Left lung (tissue), 10 donors: ENCODE data around the gene ELOF1. TPM values are rescaled to one million over a fixed set of nuclear protein-coding genes. Genes with fewer than 3 reads are reported as not detected.

Experiments
- ATAC-seq: fragments of 200-7000 bp; cut with Tn5 transposase; one replicate; pipeline ENCODE4 v1.9.1; 2020; ENCODE audit warnings: moderate library complexity
- DNase-seq, 4 donors: peaks; one replicate each; pipeline ENCODE4 v3.0.0-alpha.2; 2013 to 2020
- H3K27ac ChIP-seq, 2 donors: fragments of 200-600 bp; sonication (generic) in 1 of 2; one replicate each; pipeline versions ENCODE4 v1.5.0 to v1.8.0; 2020 to 2021
- H3K27me3 ChIP-seq, 2 donors: fragments of 200-600 bp; sonication (generic) in 1 of 2; one replicate each; pipeline versions ENCODE4 v1.5.0 to v1.8.0; 2020 to 2021
- H3K36me3 ChIP-seq, 2 donors: fragments of 200-600 bp; sonication (generic) in 1 of 2; one replicate each; pipeline versions ENCODE4 v1.5.0 to v1.8.0; 2020 to 2021
- H3K4me1 ChIP-seq, 2 donors: fragments of 200-600 bp; one replicate each; pipeline ENCODE4 v1.8.0; 2021
- H3K4me3 ChIP-seq, 2 donors: fragments of 200-600 bp; sonication (generic) in 1 of 2; one replicate each; pipeline versions ENCODE4 v1.5.0 to v1.8.0; 2020 to 2021; ENCODE audit warnings: mild to moderate bottlenecking in 1 of 2
- H3K9me3 ChIP-seq, 2 donors: fragments of 200-600 bp; sonication (generic) in 1 of 2; one replicate each; pipeline versions ENCODE4 v1.5.0 to v1.8.0; 2020 to 2021
- CTCF ChIP-seq, 2 donors: fragments of 200-600 bp; sonication (generic) in 1 of 2; IDR thresholded peaks; one replicate each; pipeline versions ENCODE4 v1.5.0 to v1.8.0; 2021; ENCODE audit warnings: antibody characterized with exemption in 2 of 2
- intact Hi-C, 2 donors: fragments of 100-400 bp; cut with DNase I; formaldehyde crosslinking; loops; one replicate each; pipeline versions ENCODE4 v1.11.2 to v1.14.2; 2022
- polyA plus RNA-seq, 6 donors: library from polyadenylated mRNA; unstranded; fragments of 120-200 nt; gene quantifications; one replicate each; pipeline ENCODE4 v1.2.1, GENCODE V29; 2013; ENCODE audit not compliant: insufficient read length in 6 of 6
- total RNA-seq, 2 donors: library from RNA; stranded (reverse); fragmentation: NEBNext Ultra II Directional; extraction: Animal tissue kit (Norgen Biotek cat#: 25700); gene quantifications; one replicate each; pipeline ENCODE4 v1.2.1, GENCODE V29; 2021
- donor health status: DM: no; HTN: yes; CAD: no.
- donor health status: DM: no; HTN: no; CAD: no.

Gene ELOF1
- total and polyA plus RNA-seq, 8 donors, result 38.0 to 53.4 (median 47.5) TPM

GRCh38 chr19:11539495-11540365, 19.3 kb downstream of the ELOF1 start:
- ATAC-seq (no peak), DNase-seq (peak in 1 of 4 donors; percentile 25)
- Histone ChIP-seq H3K9me3 (no peaks in the 10 kb centered on the region), H3K27ac (no peak overlapping the region), H3K4me1 (peaks cover 0 to 14% of the 10 kb centered on the region in 2 donors), H3K36me3 (no peaks in the 10 kb centered on the region), H3K27me3 (peaks cover 8 to 33% of the 10 kb centered on the region in 2 donors), H3K4me3 (peak overlapping the region; percentile 9 to 11)
- no peak for TF ChIP-seq CTCF (IDR thresholded peaks at IDR 0.05)
- intact Hi-C loops, result no loop called here

GRCh38 chr19:11538232-11539036, 20.6 kb downstream of the ELOF1 start, which contains the start of gene CNN1:
CNN1 (plus strand) TSS chr19:11538851; CDS start chr19:11538928, 77 bp downstream.
- Histone ChIP-seq H3K36me3 (no peaks in the 10 kb centered on the region), H3K27ac (peak within 1 kb of the TSS in 1 of 2 donors; percentile 77), H3K9me3 (no peaks in the 10 kb centered on the region), H3K4me3 (peak within 1 kb of the TSS; percentile 9 to 11), H3K4me1 (peaks cover 0 to 14% of the 10 kb centered on the region in 2 donors), H3K27me3 (peaks cover 8 to 33% of the 10 kb centered on the region in 2 donors)
- TF ChIP-seq CTCF (IDR thresholded peaks at IDR 0.05), result no peak
- peak; percentile 18 for ATAC-seq
- DNase-seq, result peak in 2 of 4 donors; percentile 43 to 68
- intact Hi-C loops, result no loop called here

GRCh38 chr19:11535792-11536595, 23.0 kb downstream of the ELOF1 start:
- TF ChIP-seq CTCF (IDR thresholded peaks at IDR 0.05), result peak; percentile 88 to 94
- peaks cover 8 to 29% of the 10 kb centered on the region in 2 donors for H3K27me3 ChIP-seq
- intact Hi-C loops, result no loop called here

GRCh38 chr19:11534948-11535347, 24.1 kb downstream of the ELOF1 start:
- no peaks in the 10 kb centered on the region for H3K9me3 ChIP-seq
- no peaks in the 10 kb centered on the region for H3K36me3 ChIP-seq
- H3K4me1 ChIP-seq, result peaks cover 0 to 18% of the 10 kb centered on the region in 2 donors
- no peak for TF ChIP-seq CTCF (IDR thresholded peaks at IDR 0.05)
- no peak overlapping the region for H3K4me3 ChIP-seq
- ATAC-seq, result no peak
- peak overlapping the region in 1 of 2 donors; percentile 62 for H3K27ac ChIP-seq
- no peak for DNase-seq
- peaks cover 8 to 18% of the 10 kb centered on the region in 2 donors for H3K27me3 ChIP-seq
- intact Hi-C loops, result no loop called here

More at GRCh38 chr19:11535792-11536595, 23.0 kb downstream of the ELOF1 start:
- Histone ChIP-seq H3K4me3 (peak overlapping the region; percentile 19 to 27), H3K9me3 (no peaks in the 10 kb centered on the region), H3K36me3 (no peaks in the 10 kb centered on the region), H3K4me1 (peaks cover 0 to 14% of the 10 kb centered on the region in 2 donors), H3K27ac (peak overlapping the region; percentile 62 to 72)
- DNase-seq, result peak; percentile 60 to 95 (median 88)
- peak; percentile 90 for ATAC-seq
